Endometrial microvascular endothelial cells (primary cell): ENCODE data around the gene MROH9. TPM values are rescaled to one million over a fixed set of nuclear protein-coding genes. Genes with fewer than 3 reads are reported as not detected.

Experiments used
- total RNA-seq: library from RNA; depleted of rRNA; stranded (reverse); fragments of >200 nt; gene quantifications from one replicate; pipeline ENCODE4 v1.2.3, GENCODE V29; 2015; ENCODE audit errors: inconsistent ontology term

Gene MROH9
- total RNA-seq, 1 donor from 2014 or later: not detected

Other genes with a start within 250 kb of the MROH9 start
- not detected for gene FMO3, start 155.4 kb downstream of the MROH9 start, total RNA-seq
- gene FMO2, start 249.8 kb downstream of the MROH9 start, total RNA-seq: not detected